ENCODE data around the gene ARL6.

ARL6 gene

DNA sequence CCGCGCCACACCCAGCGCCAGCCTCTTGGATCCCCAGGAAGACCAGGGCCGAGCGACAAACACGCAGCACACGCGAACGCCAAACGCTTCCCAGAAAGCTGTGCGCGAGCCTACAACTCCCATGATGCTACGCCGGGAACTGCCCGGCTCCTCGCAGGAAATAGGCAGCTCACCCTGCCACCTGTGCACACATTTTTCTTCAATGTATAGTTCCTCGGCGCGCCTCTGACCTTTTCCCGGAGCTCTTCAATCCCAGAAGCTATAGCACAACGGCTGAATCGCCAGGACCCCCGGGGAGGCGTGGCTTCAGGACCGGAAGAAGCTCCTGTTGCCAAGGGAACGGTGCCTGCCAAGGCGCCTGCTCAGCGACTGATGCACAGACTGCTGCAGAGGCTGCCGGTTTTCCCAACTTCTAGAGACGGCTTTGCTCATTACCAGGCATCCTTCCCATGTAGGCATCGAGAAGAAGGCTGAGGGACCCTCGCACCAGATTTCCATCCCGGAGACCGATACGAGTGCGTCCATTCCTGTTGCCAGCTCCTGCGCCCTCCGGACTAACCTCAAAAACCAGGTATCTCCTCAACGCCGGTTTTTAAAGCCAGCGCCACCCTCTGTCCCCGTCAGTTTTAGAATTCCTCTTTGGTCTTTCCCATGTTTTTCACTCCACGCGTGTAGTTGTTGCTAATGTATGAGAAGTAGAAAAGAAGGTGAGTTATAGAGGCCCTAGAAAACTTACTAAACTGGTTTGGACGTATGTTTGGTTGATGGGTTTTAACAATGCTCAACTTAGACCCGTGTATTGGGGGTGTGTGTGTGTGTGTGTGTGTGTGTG lies at the start of gene ARL6:
ARL6 (plus strand) TSS at position 352 of the 832 bp plus-strand sequence. CDS start 3,350 bp downstream, outside the sequence.
- no peaks in the 10 kb centered on the region for H3K9me3 Mint-ChIP-seq
- ATAC-seq: peak; percentile 96

DNA sequence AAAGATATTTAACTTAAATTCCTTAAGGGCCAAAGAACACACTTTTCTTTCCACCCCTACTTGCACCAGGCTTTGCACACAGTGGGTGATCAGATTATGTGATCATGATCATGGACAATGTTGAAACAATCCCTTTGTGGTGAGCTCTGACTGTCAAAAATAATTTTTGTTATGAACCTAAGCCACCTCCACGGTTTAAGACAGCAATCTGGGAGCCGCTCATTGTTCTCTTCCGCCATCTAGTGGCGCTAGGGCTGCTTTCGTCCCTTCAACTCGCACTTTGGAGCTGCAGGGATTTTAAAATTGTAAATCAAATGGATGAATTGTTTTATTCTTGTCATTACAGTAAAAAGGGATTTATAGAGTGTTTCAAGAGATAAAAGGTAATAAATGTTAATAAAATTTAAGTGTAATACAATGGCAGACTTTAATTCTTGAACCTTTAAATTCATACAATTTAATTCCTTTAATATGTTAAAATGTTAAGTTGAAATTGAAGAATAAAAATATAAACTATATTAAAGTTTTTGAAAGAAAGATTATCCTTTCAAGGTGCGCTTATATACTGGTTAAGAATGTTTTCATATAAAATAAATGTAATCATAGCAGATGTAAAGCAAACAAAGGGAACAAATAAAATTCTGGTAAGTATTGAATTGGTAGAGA lies 45.3 kb upstream of the ARL6 start:
- Mint-ChIP-seq H3K4me1 (no peaks in the 10 kb centered on the region), H3K36me3 (no peaks in the 10 kb centered on the region), H3K27ac (no peak overlapping the region), H3K9me3 (no peaks in the 10 kb centered on the region), H3K4me3 (no peak overlapping the region)
- ATAC-seq (peak; percentile 71), DNase-seq (ENCODE audit: low spot score in 2 of 2) (peak; percentile 36 to 72)

More for the DNA sequence above, at the start of gene ARL6:
- peaks cover 19% of the 10 kb centered on the region for H3K36me3 Mint-ChIP-seq
- peak within 1 kb of the TSS; percentile 96 for H3K4me3 Mint-ChIP-seq
- peak within 1 kb of the TSS; percentile 95 for H3K27ac Mint-ChIP-seq
- peaks cover 23% of the 10 kb centered on the region for H3K4me1 Mint-ChIP-seq
- peak; percentile 54 to 89 for DNase-seq (ENCODE audit: low spot score in 2 of 2)

- Mint-ChIP-seq H3K36me3 (no peaks in the 10 kb centered on the region), H3K9me3 (no peaks in the 10 kb centered on the region), H3K4me3 (no peak overlapping the region), H3K27ac (no peak overlapping the region), H3K4me1 (no peaks in the 10 kb centered on the region)
- no peak for DNase-seq (ENCODE audit: low spot score in 2 of 2)
- no peak for ATAC-seq
Measured at GRCh38 chr3:97720417-97720816, 44.1 kb upstream of the ARL6 start.

DNA sequence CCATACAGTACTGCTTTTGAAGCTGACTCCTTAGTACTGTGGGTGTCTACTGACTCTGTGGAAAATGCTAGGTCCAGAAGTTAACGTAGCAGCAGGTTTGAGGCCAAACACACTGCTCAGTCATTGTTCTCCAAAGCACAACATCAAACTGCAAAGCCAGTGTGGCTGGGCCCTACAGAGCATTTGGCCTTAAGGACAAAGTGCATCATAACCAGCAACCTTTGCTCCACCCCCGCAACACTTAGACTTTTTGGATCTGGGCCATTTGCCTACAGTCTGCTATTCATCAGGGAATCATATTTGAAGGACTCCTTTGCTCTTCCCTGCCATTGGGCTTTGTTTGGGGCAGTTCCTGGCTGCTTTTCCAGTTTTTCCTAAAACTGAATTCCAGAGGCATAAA lies 43.1 kb upstream of the ARL6 start:
- no peaks in the 10 kb centered on the region for H3K4me1 Mint-ChIP-seq
- ATAC-seq (no peak), DNase-seq (ENCODE audit: low spot score in 2 of 2) (no peak)
- no peak overlapping the region for H3K4me3 Mint-ChIP-seq
- no peaks in the 10 kb centered on the region for H3K9me3 Mint-ChIP-seq
- H3K36me3 Mint-ChIP-seq: no peaks in the 10 kb centered on the region
- no peak overlapping the region for H3K27ac Mint-ChIP-seq

DNA sequence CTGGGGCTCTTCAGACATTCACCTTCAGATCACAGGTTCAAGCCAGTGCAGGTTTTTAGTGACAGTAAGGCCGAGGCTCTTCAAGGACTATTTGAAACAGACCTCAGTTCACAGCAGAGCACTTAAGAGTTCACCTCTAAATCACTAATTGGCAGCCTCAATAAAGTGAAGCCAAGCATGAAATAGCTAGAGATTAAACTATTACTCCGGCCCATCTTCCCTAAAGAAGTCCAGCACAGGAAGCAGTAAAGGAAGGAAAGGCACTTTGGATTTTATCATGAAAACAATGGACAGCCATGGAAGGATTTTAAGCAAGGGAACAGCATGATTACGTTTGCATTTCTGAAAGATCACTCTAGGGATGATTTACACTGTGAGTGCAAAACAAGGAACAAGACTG lies 27.6 kb upstream of the ARL6 start:
- DNase-seq (ENCODE audit: low spot score in 2 of 2): no peak
- no peak overlapping the region for H3K27ac Mint-ChIP-seq
- ATAC-seq: no peak
- H3K9me3 Mint-ChIP-seq: no peaks in the 10 kb centered on the region
- H3K36me3 Mint-ChIP-seq: no peaks in the 10 kb centered on the region
- H3K4me3 Mint-ChIP-seq: no peak overlapping the region
- H3K4me1 Mint-ChIP-seq: no peaks in the 10 kb centered on the region

DNA sequence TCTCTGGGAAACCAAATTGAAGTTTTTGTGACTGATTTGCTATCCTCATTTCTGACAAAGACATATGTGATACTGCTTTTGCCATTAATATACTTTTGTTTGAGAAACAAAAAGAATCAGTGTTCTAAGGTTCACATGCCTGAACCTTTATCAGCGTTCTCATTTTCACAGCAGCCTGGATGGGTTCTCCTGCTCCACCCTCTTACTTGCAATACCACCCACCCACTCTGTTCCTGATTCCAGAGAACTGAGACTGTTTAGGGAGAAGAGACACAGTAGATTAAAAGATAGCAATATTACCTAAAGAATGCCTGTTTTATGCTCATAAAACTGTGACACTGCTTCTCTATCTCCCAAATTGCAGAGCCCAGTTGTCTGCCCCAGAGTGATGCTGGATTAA lies 25.8 kb upstream of the ARL6 start:
- H3K4me1 Mint-ChIP-seq: no peaks in the 10 kb centered on the region
- no peaks in the 10 kb centered on the region for H3K36me3 Mint-ChIP-seq
- DNase-seq (ENCODE audit: low spot score in 2 of 2) (no peak), ATAC-seq (no peak)
- no peak overlapping the region for H3K4me3 Mint-ChIP-seq
- no peak overlapping the region for H3K27ac Mint-ChIP-seq
- H3K9me3 Mint-ChIP-seq: no peaks in the 10 kb centered on the region

GRCh38 chr3:97742036-97742435 lies 22.5 kb upstream of the ARL6 start:
- Mint-ChIP-seq H3K4me1 (no peaks in the 10 kb centered on the region), H3K4me3 (no peak overlapping the region), H3K27ac (no peak overlapping the region), H3K36me3 (no peaks in the 10 kb centered on the region), H3K9me3 (no peaks in the 10 kb centered on the region)
- no peak for DNase-seq (ENCODE audit: low spot score in 2 of 2)
- no peak for ATAC-seq

DNA sequence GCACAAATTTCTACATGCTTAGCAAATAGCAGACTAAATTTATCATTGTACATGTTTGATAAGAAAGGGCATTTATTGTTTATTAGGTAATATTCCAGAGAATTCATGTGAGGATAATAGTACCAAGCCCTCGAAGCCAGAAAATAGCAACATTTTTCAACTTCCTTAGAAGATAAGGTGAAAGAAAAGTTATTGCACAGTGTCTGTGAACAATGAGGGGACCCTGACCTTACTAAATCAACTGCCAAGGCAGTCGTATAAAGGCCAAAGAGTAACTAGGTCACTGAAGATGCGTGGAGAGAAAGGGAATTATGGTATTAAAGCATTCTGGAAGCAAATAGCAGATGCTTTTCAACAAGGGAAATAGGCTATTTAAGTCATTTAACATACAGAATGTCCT lies 20.3 kb upstream of the ARL6 start:
- Mint-ChIP-seq H3K27ac (no peak overlapping the region), H3K4me1 (no peaks in the 10 kb centered on the region), H3K9me3 (no peaks in the 10 kb centered on the region), H3K36me3 (no peaks in the 10 kb centered on the region), H3K4me3 (no peak overlapping the region)
- no peak for ATAC-seq
- no peak for DNase-seq (ENCODE audit: low spot score in 2 of 2)

- peaks cover 23% of the 10 kb centered on the region for H3K4me1 Mint-ChIP-seq
- H3K36me3 Mint-ChIP-seq: peaks cover 11% of the 10 kb centered on the region
- ATAC-seq: no peak
Measured at GRCh38 chr3:97763586-97764406, 762 bp upstream of the ARL6 start.

GRCh38 chr3:97765336-97765735 lies 778 bp downstream of the ARL6 start:
- Mint-ChIP-seq H3K4me1 (peaks cover 23% of the 10 kb centered on the region), H3K9me3 (no peaks in the 10 kb centered on the region), H3K4me3 (peak overlapping the region; percentile 96), H3K27ac (peak overlapping the region; percentile 95), H3K36me3 (peaks cover 25% of the 10 kb centered on the region)
- no peak for DNase-seq (ENCODE audit: low spot score in 2 of 2)
- ATAC-seq: no peak

More at GRCh38 chr3:97763586-97764406, 762 bp upstream of the ARL6 start:
- Mint-ChIP-seq H3K27ac (peak overlapping the region; percentile 95), H3K9me3 (no peaks in the 10 kb centered on the region), H3K4me3 (peak overlapping the region; percentile 96)
- no peak for DNase-seq (ENCODE audit: low spot score in 2 of 2)

DNA sequence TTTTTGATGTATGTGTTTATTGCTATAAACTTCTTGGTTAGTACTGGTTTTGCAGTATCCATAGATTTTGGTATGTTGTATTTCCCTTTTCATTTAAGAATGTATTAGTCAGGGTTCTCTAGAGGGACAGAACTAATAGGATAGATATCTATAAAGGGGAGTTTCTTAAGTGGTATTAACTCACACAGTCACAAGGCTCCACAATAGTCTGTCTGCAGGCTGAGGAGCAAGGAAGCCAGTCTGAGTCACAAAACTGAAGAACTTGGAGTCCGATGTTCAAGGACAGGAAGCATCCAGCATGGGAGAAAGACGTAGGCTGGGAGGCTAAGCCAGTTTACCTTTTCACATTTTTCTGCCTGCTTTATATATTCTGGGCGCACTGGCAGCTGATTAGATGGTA lies 8.4 kb downstream of the ARL6 start:
- DNase-seq (ENCODE audit: low spot score in 2 of 2): no peak
- ATAC-seq: no peak
- Mint-ChIP-seq H3K4me3 (no peak overlapping the region), H3K9me3 (peaks cover 3% of the 10 kb centered on the region), H3K27ac (no peak overlapping the region), H3K36me3 (peaks cover 29% of the 10 kb centered on the region), H3K4me1 (no peaks in the 10 kb centered on the region)

DNA sequence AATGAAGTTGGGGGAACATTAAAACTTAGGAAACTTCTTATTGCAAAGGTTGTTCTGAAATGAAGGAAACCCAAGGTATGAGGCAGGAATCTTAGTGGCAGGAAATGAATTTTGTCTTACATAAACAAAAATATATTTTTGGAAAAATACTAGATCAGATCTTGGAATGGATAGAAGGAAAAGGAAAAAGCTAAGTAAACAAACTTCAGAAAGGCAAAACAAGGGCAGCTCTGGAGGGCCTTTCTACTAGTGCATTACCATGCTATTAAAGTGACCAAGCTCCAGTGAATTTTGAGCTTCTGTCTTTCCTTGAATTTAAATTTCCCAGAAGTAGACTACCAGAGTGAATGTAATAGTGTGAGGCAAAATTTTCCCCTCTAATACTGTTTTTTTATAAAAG lies 13.6 kb downstream of the ARL6 start:
- H3K9me3 Mint-ChIP-seq: no peaks in the 10 kb centered on the region

GRCh38 chr3:97793420-97794019 lies 29.0 kb downstream of the ARL6 start:
- H3K4me3 Mint-ChIP-seq: no peak overlapping the region
- peaks cover 1% of the 10 kb centered on the region for H3K36me3 Mint-ChIP-seq
- H3K9me3 Mint-ChIP-seq: no peaks in the 10 kb centered on the region
- H3K4me1 Mint-ChIP-seq: no peaks in the 10 kb centered on the region
- DNase-seq (ENCODE audit: low spot score in 2 of 2) (no peak), ATAC-seq (peak; percentile 48)
- no peak overlapping the region for H3K27ac Mint-ChIP-seq

More for the DNA sequence above, 13.6 kb downstream of the ARL6 start:
- Mint-ChIP-seq H3K4me1 (no peaks in the 10 kb centered on the region), H3K36me3 (no peaks in the 10 kb centered on the region), H3K4me3 (no peak overlapping the region), H3K27ac (no peak overlapping the region)
- no peak for ATAC-seq
- DNase-seq (ENCODE audit: low spot score in 2 of 2): no peak

DNA sequence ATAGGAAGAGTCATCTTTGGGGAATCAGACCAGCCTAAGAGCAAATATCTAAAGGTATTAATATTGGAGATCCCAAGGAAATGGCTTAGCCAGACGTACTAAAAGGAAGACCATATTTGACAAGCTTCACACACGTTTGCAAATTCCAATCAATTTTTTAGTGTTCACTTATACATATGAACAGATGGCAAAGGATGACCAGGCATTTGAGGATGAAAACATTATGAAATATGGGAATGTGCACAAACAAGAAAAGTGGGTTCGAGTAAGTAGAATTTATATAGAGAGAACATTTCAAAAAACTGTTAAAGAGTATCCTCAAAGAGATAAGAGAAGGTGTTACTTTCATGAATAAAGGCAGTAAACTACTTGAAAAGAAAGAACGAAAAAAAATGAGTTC lies 31.4 kb downstream of the ARL6 start:
- DNase-seq (ENCODE audit: low spot score in 2 of 2): no peak
- Mint-ChIP-seq H3K27ac (no peak overlapping the region), H3K36me3 (no peaks in the 10 kb centered on the region), H3K4me3 (no peak overlapping the region), H3K9me3 (no peaks in the 10 kb centered on the region), H3K4me1 (no peaks in the 10 kb centered on the region)
- ATAC-seq: no peak

GRCh38 chr3:97804471-97804870 lies 39.9 kb downstream of the ARL6 start:
- Mint-ChIP-seq H3K27ac (no peak overlapping the region), H3K9me3 (no peaks in the 10 kb centered on the region), H3K4me1 (no peaks in the 10 kb centered on the region), H3K36me3 (no peaks in the 10 kb centered on the region), H3K4me3 (no peak overlapping the region)
- DNase-seq (ENCODE audit: low spot score in 2 of 2) (no peak), ATAC-seq (no peak)

Data from stimulated activated effector memory CD8-positive, alpha-beta T cell treated with anti-CD3 and anti-CD28 coated beads, Interleukin-12 subunit alpha, Interleukin-12 subunit beta, amount 100 ng/mL, for 72 hours (primary cell).